Osteoblast (primary cell): ENCODE data around the gene USP49. TPM values are rescaled to one million over a fixed set of nuclear protein-coding genes. Genes with fewer than 3 reads are reported as not detected.

Source experiments
- DNase-seq: peaks from one replicate; pipeline ENCODE4 v3.0.0; 2011; ENCODE audit warnings: low spot score, mixed read lengths; ENCODE audit not compliant: insufficient read length; ENCODE audit errors: missing footprints
- H2AFZ ChIP-seq: 2 replicates; pipeline ENCODE4 v1.6.0; 2011; ENCODE audit warnings: mild to moderate bottlenecking, low read length
- H3K27ac ChIP-seq: 2 replicates; pipeline ENCODE4 v1.5.1; 2011; ENCODE audit warnings: mild to moderate bottlenecking, low read depth, low read length, moderate library complexity
- H3K27me3 ChIP-seq: 2 replicates; pipeline ENCODE4 v1.6.0; 2012; ENCODE audit warnings: mild to moderate bottlenecking, control low read depth, inconsistent platforms, low read length, moderate library complexity; ENCODE audit not compliant: insufficient read depth
- H3K36me3 ChIP-seq: 2 replicates; pipeline ENCODE4 v1.5.1; 2011; ENCODE audit warnings: mild to moderate bottlenecking, low read length, control low read depth, moderate library complexity; ENCODE audit not compliant: insufficient read depth
- H3K4me1 ChIP-seq: 2 replicates; pipeline ENCODE4 v1.5.1; 2011; ENCODE audit warnings: mild to moderate bottlenecking, low read length, control low read depth, moderate library complexity; ENCODE audit not compliant: insufficient read depth
- H3K4me2 ChIP-seq: 2 replicates; pipeline ENCODE4 v1.6.0; 2011; ENCODE audit warnings: mild to moderate bottlenecking, low read length; ENCODE audit not compliant: insufficient read depth
- H3K4me3 ChIP-seq: fragments of 200-600 bp; sonication (generic); 3 replicates; pipeline ENCODE4 v1.5.1; 2012; ENCODE audit warnings: mild to moderate bottlenecking, low read length, inconsistent platforms; ENCODE audit not compliant: insufficient read depth
- H3K79me2 ChIP-seq: 2 replicates; pipeline ENCODE4 v1.6.0; 2012; ENCODE audit warnings: mild to moderate bottlenecking, low read length, control low read depth, inconsistent platforms; ENCODE audit not compliant: insufficient read depth
- H3K9me3 ChIP-seq: 2 replicates; pipeline ENCODE4 v1.5.1; 2011; ENCODE audit warnings: low read depth, low read length, control low read depth
- H4K20me1 ChIP-seq: 2 replicates; pipeline ENCODE4 v1.6.0; 2012; ENCODE audit warnings: mild to moderate bottlenecking, low read length, control low read depth; ENCODE audit not compliant: insufficient read depth
- total RNA-seq: library from RNA; depleted of rRNA; stranded (reverse); fragments of >200 nt; gene quantifications from 2 replicates; pipeline ENCODE4 v1.2.3, GENCODE V29; 2012
- TF ChIP-seq, protein P1 (sequence below): IDR thresholded peaks from 2 replicates; pipeline ENCODE4 v1.5.1; 2011; ENCODE audit warnings: mild to moderate bottlenecking, low read depth, low read length, moderate library complexity; ENCODE audit errors: extremely low read depth

USP49 gene
- total RNA-seq, 1 donor = 3.6 TPM

DNA sequence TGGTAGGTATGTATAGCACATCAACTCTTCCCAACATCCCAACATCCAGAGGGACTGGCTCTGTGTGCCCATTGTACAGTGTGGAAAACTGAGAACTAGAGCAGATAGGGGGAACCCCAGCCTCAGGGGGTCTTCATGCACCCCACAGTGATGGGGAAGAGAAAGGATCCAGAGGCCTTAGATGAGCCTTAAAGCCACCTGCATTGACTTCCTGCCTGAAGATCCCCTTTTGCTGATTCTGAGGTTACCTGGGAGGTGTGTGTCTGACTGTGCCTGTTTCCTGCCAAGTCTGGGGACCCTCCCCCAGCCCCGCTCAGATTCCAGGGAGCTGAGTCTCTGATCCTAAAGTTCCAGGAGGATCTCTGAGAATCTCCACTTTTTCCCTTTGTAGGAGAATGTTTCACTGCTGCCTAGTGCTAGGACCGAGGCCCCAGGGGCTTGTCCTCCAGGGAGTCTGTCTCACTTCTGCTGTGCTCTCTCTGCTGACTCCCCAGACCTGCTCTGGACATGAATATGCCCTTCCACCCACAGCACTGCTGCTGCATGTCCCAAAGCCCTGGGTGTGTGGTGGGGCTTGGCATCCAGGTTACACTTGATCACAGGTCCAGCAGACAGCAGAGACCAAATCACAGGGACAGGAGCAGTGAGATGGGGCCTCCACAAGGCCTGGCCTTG is 135.1 kb downstream of the USP49 start:
- H3K9me3 ChIP-seq = no peaks in the 10 kb centered on the region
- no peak overlapping the region for H2AFZ ChIP-seq
- no peaks in the 10 kb centered on the region for H3K36me3 ChIP-seq
- H3K27me3 ChIP-seq = peaks cover 7% of the 10 kb centered on the region
- peak; percentile 36 for DNase-seq
- no peaks in the 10 kb centered on the region for H3K4me1 ChIP-seq
- TF ChIP-seq, protein P1, sequence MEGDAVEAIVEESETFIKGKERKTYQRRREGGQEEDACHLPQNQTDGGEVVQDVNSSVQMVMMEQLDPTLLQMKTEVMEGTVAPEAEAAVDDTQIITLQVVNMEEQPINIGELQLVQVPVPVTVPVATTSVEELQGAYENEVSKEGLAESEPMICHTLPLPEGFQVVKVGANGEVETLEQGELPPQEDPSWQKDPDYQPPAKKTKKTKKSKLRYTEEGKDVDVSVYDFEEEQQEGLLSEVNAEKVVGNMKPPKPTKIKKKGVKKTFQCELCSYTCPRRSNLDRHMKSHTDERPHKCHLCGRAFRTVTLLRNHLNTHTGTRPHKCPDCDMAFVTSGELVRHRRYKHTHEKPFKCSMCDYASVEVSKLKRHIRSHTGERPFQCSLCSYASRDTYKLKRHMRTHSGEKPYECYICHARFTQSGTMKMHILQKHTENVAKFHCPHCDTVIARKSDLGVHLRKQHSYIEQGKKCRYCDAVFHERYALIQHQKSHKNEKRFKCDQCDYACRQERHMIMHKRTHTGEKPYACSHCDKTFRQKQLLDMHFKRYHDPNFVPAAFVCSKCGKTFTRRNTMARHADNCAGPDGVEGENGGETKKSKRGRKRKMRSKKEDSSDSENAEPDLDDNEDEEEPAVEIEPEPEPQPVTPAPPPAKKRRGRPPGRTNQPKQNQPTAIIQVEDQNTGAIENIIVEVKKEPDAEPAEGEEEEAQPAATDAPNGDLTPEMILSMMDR = no peak
- no peaks in the 10 kb centered on the region for H4K20me1 ChIP-seq
- H3K4me2 ChIP-seq = no peak overlapping the region
- H3K4me3 ChIP-seq = no peak overlapping the region
- H3K79me2 ChIP-seq = no peaks in the 10 kb centered on the region
- H3K27ac ChIP-seq = no peak overlapping the region

DNA sequence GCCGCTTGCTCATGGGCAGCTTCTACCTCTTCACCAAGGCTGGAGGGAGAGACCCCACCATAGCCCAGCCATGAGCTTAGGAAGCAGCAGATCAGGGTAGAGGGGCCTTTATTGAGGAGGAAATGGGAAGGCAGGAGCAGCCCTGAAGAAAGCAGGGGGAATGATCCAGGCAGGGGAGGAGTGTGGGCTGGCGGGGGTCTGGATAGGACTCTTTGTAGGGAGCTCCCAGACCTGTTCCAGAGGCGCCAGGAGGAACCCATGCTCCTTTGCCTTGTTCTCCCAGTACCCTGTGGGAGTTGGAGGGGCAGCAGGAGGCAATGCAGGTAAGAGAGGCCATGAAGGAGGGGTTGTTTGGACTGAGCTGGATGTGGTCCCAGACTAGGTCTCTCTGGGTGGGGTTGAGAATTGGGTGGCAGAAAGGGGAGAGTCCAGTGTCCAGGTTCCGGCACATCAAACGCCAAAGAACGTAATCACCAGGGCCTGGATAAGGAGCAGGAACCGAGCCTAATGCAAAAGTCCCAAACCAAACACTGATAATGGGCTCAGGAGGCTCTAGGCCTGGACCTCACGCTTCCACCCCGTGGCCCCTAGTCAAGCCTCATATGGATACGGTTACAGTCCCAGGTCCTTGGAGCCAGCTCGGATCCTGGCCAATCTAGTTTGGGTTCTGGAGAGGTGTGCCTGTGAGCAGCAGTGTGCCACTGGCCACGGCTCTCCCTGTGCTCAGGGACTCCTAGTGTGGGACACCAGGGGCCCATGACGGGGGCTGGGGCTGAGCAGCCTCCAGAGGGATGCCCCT is 135.9 kb downstream of the USP49 start:
- TF ChIP-seq, protein P1 = no peak
- Histone ChIP-seq H3K4me1 (no peaks in the 10 kb centered on the region), H3K27me3 (peaks cover 7% of the 10 kb centered on the region), H3K4me3 (no peak overlapping the region), H3K4me2 (no peak overlapping the region), H3K9me3 (no peaks in the 10 kb centered on the region), H3K79me2 (no peaks in the 10 kb centered on the region), H3K36me3 (no peaks in the 10 kb centered on the region), H2AFZ (no peak overlapping the region), H3K27ac (no peak overlapping the region), H4K20me1 (no peaks in the 10 kb centered on the region)
- DNase-seq = peak; percentile 59

DNA sequence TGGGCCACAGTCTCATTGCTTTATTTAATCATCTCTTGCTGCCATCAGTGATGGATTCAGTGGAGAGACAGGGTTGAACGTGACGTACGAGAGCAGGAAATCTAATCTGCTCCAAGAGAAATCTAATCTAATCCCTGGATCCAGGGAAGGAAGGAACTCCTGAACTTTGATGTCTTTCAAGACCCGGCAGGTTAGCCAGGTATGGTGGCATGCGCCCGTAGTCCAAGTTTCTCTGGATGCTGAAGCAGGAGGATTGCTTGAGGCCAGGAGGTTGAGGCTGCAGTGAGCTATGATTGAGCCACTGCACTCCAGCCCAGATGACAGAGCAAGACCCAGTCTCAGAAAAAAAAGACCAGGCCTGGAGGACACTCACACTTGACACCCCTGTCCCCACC is 136.5 kb downstream of the USP49 start:
- DNase-seq = no peak
- Histone ChIP-seq H3K27me3 (peaks cover 11% of the 10 kb centered on the region), H3K27ac (no peak overlapping the region), H3K4me3 (no peak overlapping the region), H2AFZ (no peak overlapping the region), H4K20me1 (no peaks in the 10 kb centered on the region), H3K79me2 (no peaks in the 10 kb centered on the region), H3K9me3 (no peaks in the 10 kb centered on the region), H3K4me1 (no peaks in the 10 kb centered on the region), H3K4me2 (no peak overlapping the region), H3K36me3 (no peaks in the 10 kb centered on the region)
- TF ChIP-seq, protein P1 = no peak

DNA sequence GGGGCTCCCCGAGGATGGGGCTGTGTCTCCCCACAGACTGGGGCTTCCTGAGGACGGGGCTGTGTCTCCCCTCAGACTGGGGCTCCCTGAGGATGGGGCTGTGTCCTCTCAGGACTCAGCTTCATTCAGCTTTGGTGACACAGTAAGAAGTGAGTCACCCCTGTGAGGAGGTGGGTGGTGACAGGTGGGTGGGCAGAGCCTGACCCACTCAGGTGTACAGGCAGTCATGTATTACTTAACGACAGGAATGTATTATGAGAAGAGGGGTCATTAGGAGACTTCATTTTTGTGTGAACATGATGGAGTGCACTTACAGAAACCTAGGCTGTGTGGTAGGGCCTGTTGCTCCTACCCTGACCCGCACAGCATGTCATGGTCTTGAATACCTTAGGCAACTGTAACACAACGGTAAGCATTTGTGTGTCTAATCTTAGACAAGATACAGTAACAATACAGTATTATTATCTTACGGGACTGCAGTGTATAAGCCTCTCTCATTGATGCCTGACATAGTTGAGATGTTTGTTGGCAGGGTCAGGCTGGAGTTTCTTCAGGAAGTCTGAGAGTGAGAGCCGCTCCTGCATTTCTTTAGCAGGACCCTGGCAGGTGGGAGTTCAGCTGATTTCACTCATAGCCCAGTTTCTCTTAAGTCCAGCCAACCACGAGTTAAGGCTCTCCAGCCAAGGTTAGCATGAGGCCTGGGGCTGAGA is 137.1 kb downstream of the USP49 start:
- H3K36me3 ChIP-seq = no peaks in the 10 kb centered on the region
- no peaks in the 10 kb centered on the region for H3K4me1 ChIP-seq
- no peaks in the 10 kb centered on the region for H4K20me1 ChIP-seq
- no peaks in the 10 kb centered on the region for H3K79me2 ChIP-seq
- no peak overlapping the region for H3K4me3 ChIP-seq
- H3K9me3 ChIP-seq = no peaks in the 10 kb centered on the region
- DNase-seq = peak; percentile 46
- H3K4me2 ChIP-seq = no peak overlapping the region
- peaks cover 17% of the 10 kb centered on the region for H3K27me3 ChIP-seq
- H2AFZ ChIP-seq = no peak overlapping the region
- TF ChIP-seq, protein P1 = no peak
- no peak overlapping the region for H3K27ac ChIP-seq
